Dermis microvascular lymphatic vessel endothelial cell (primary cell): Measurements from ENCODE around the gene IL4. TPM values are rescaled to one million over a fixed set of nuclear protein-coding genes. Genes with fewer than 3 reads are reported as not detected.

ENCODE experiments used
- DNase-seq, 2 donors: peaks; one replicate each; pipeline versions ENCODE4 v3.0.0 to v3.0.0-alpha.2; 2010; ENCODE audit warnings: low read depth in 2 of 2
- total RNA-seq: library from RNA; depleted of rRNA; stranded (reverse); fragments of >200 nt; gene quantifications from 2 replicates; pipeline ENCODE4 v1.2.1, GENCODE V29; 2014

The IL4 gene
- total RNA-seq, 1 donor from 2014 or later, result not detected

- no peak for DNase-seq
Observed at GRCh38 chr5:132673488-132673887, 301 bp upstream of the IL4 start.

- peak in 1 of 2 donors; percentile 76 for DNase-seq
Observed at GRCh38 chr5:132674671-132675506, 1.1 kb downstream of the IL4 start.

GRCh38 chr5:132675936-132676689 lies 2.3 kb downstream of the IL4 start:
- no peak for DNase-seq

GRCh38 chr5:132677191-132677590 lies 3.4 kb downstream of the IL4 start:
- peak in 1 of 2 donors; percentile 69 for DNase-seq

- DNase-seq, result no peak
Observed at GRCh38 chr5:132677682-132678400, 4.1 kb downstream of the IL4 start.

- DNase-seq, result no peak
Observed at GRCh38 chr5:132678735-132679134, 4.9 kb downstream of the IL4 start.

- no peak for DNase-seq
Observed at GRCh38 chr5:132679166-132679565, 5.4 kb downstream of the IL4 start.

- DNase-seq, result no peak
Observed at GRCh38 chr5:132679717-132680380, 6.1 kb downstream of the IL4 start.

- DNase-seq, result no peak
Observed at GRCh38 chr5:132680780-132681475, 7.1 kb downstream of the IL4 start.

GRCh38 chr5:132681476-132681831 lies 7.7 kb downstream of the IL4 start:
- DNase-seq, result no peak

GRCh38 chr5:132681983-132682382 lies 8.2 kb downstream of the IL4 start:
- no peak for DNase-seq

GRCh38 chr5:132684491-132684890 lies 10.7 kb downstream of the IL4 start:
- no peak for DNase-seq

- no peak for DNase-seq
Observed at GRCh38 chr5:132684922-132685720, 11.3 kb downstream of the IL4 start.

GRCh38 chr5:132686193-132686592 lies 12.4 kb downstream of the IL4 start:
- no peak for DNase-seq

GRCh38 chr5:132687995-132688394 lies 14.2 kb downstream of the IL4 start:
- DNase-seq, result no peak

GRCh38 chr5:132688536-132689339 lies 14.9 kb downstream of the IL4 start:
- DNase-seq, result no peak

- no peak for DNase-seq
Observed at GRCh38 chr5:132689513-132689912, 15.7 kb downstream of the IL4 start.

GRCh38 chr5:132690156-132690555 lies 16.4 kb downstream of the IL4 start:
- no peak for DNase-seq
